A549 (cell line): ENCODE results near the gene RIIAD1. TPM values are rescaled to one million over a fixed set of nuclear protein-coding genes. Genes with fewer than 3 reads are reported as not detected.

Source experiments
- ATAC-seq, 2 experiments: fragments of 200-7000 bp in 1 of 2; fragments of >200 bp in 1 of 2; cut with Nextera tagmentation in 1 of 2; cut with Tn5 transposase in 1 of 2; 3 replicates each; pipeline versions ENCODE4 v1.8.0 to v1.9.1; 2018 to 2020; ENCODE audit warnings: mild to moderate bottlenecking in 1 of 2, moderate library complexity in 1 of 2
- CTCF ChIA-PET: fragments of 300-600 bp; sonication (Branson Sonifier 250); formaldehyde crosslinking; extraction: SDS; loops from one replicate; lab custom pipeline; 2021; ENCODE audit warnings: antibody characterized with exemption, inconsistent platforms; lab: Yijun Ruan, JAX
- POLR2A ChIA-PET: fragments of 350-600 bp; formaldehyde crosslinking; extraction: SDS; loops from one replicate; lab custom pipeline; 2021; ENCODE audit warnings: antibody characterized with exemption, inconsistent platforms; lab: Yijun Ruan, JAX
- DNase-seq, 2 experiments: peaks; one replicate each; pipeline versions ENCODE4 v3.0.0 to v3.0.0-alpha.2; 2011 to 2016; ENCODE audit warnings: low read depth in 1 of 2, low spot score in 1 of 2
- FAIRE-seq: peaks from 2 replicates; lab custom pipeline; 2011; peaks lifted over from hg19 to GRCh38; lab: Jason Lieb, UNC
- H3K27ac ChIP-seq, 2 experiments: fragments of >200 bp; sonication (Bioruptor Twin); formaldehyde crosslinking; 3 replicates each; pipeline ENCODE4 v1.5.1; 2016 to 2017
- H3K4me1 ChIP-seq: fragments of >200 bp; sonication (Bioruptor Twin); formaldehyde crosslinking; 3 replicates; pipeline ENCODE4 v1.6.1; 2016
- H3K4me2 ChIP-seq: fragments of >200 bp; sonication (Bioruptor Twin); formaldehyde crosslinking; 3 replicates; pipeline ENCODE4 v1.6.1; 2016
- H3K4me3 ChIP-seq: fragments of >200 bp; sonication (Bioruptor Twin); formaldehyde crosslinking; 3 replicates; pipeline ENCODE4 v1.5.1; 2016
- H3K9me3 ChIP-seq: fragments of >200 bp; sonication (Bioruptor Twin); formaldehyde crosslinking; 3 replicates; pipeline ENCODE4 v1.6.1; 2016
- CBX2 ChIP-seq: fragments of 200-600 bp; sonication (generic); IDR thresholded peaks from 2 replicates; pipeline ENCODE4 v1.6.1; 2016; ENCODE audit warnings: low read depth, mild to moderate bottlenecking, borderline replicate concordance
- CEBPB ChIP-seq, 2 experiments: fragments of >200 bp in 1 of 2; sonication (Bioruptor Twin) in 1 of 2; formaldehyde crosslinking in 1 of 2; IDR thresholded peaks; 2 replicates each; pipeline ENCODE4 v1.6.1; 2012 to 2016
- EHMT2 ChIP-seq: fragments of 200-600 bp; sonication (generic); IDR thresholded peaks from 2 replicates; pipeline ENCODE4 v1.6.1; 2016; ENCODE audit warnings: antibody characterized with exemption, low read depth, mild to moderate bottlenecking, moderate library complexity
- ESRRA ChIP-seq: fragments of 150-350 bp; IDR thresholded peaks from 2 replicates; pipeline ENCODE4 v1.6.1; 2014; ENCODE audit warnings: mild to moderate bottlenecking, low read length, borderline replicate concordance
- HOXB13 ChIP-seq: fragments of 250-450 bp; sonication (Bioruptor Pico); IDR thresholded peaks from 2 replicates; pipeline ENCODE4 v1.5.0; 2020; ENCODE audit warnings: low read depth, mild to moderate bottlenecking, moderate library complexity
- JUN ChIP-seq, 2 experiments: fragments of >200 bp; sonication (Bioruptor Twin); formaldehyde crosslinking; IDR thresholded peaks; 2 replicates in 1 of 2; 3 replicates in 1 of 2; pipeline ENCODE4 v1.6.1; 2016 to 2017
- KDM1A ChIP-seq: fragments of 200-600 bp; sonication (generic); IDR thresholded peaks from 2 replicates; pipeline ENCODE4 v1.6.1; 2016; ENCODE audit warnings: low read depth, mild to moderate bottlenecking
- MAFK ChIP-seq: fragments of 450-650 bp; IDR thresholded peaks from 2 replicates; pipeline ENCODE4 v1.6.1; 2014; ENCODE audit not compliant: partially characterized antibody
- MAX ChIP-seq: IDR thresholded peaks from 2 replicates; pipeline ENCODE4 v1.6.1; 2012
- NPAS2 ChIP-seq: fragments of 250-450 bp; sonication (Bioruptor Pico); IDR thresholded peaks from 2 replicates; pipeline ENCODE4 v1.8.0; 2022; ENCODE audit warnings: mild to moderate bottlenecking, moderate library complexity, borderline replicate concordance
- POLR2A ChIP-seq: IDR thresholded peaks from 2 replicates; pipeline ENCODE4 v1.6.1; 2012; ENCODE audit warnings: mild to moderate bottlenecking, low read length
- POLR2AphosphoS2 ChIP-seq: conservative IDR thresholded peaks from 2 replicates; pipeline ENCODE4 v1.6.1; 2012; ENCODE audit warnings: low read length, improper control_type of control experiment, inconsistent platforms
- RAD21 ChIP-seq, 2 experiments: fragments of >200 bp in 1 of 2; sonication (Bioruptor Twin) in 1 of 2; formaldehyde crosslinking in 1 of 2; IDR thresholded peaks in 1 of 2; conservative IDR thresholded peaks in 1 of 2; 2 replicates in 1 of 2; 3 replicates in 1 of 2; pipeline ENCODE4 v1.6.1; 2012 to 2018; ENCODE audit warnings: inconsistent platforms in 1 of 2
- SMC3 ChIP-seq: fragments of >200 bp; sonication (Bioruptor Twin); formaldehyde crosslinking; IDR thresholded peaks from 3 replicates; pipeline ENCODE4 v1.6.1; 2018; ENCODE audit warnings: inconsistent platforms
- TFCP2L1 ChIP-seq: fragments of 250-450 bp; sonication (Bioruptor Pico); IDR thresholded peaks from 2 replicates; pipeline ENCODE4 v1.5.0; 2021; ENCODE audit warnings: mild to moderate bottlenecking
- ZSCAN20 ChIP-seq: fragments of 250-450 bp; sonication (Bioruptor Pico); IDR thresholded peaks from 2 replicates; pipeline ENCODE4 v1.8.0; 2022; ENCODE audit warnings: mild to moderate bottlenecking, moderate library complexity
- WGBS: methylation state at CpG from one replicate; pipeline ENCODE4 v1.1.6; 2017; ENCODE audit errors: missing lambda C conversion rate; 5-methylcytosine and 5-hydroxymethylcytosine counted together
- polyA plus RNA-seq, 4 experiments: library from polyadenylated mRNA; depleted of rRNA in 3 of 4; stranded (reverse); fragments of >200 nt; fragmentation: RNase III in 1 of 4; extraction: RNeasy Plus Mini Kit Qiagen cat#74134 plus additional on column Dnase treatment in 1 of 4; gene quantifications; 2 replicates in 3 of 4; 3 replicates in 1 of 4; pipeline ENCODE4 v1.2.3, GENCODE V29; 2011 to 2017
- TF ChIP-seq, protein P1 (sequence below): fragments of >200 bp; sonication (Bioruptor Twin); formaldehyde crosslinking; IDR thresholded peaks from 3 replicates; pipeline ENCODE4 v1.5.1; 2016
- TF ChIP-seq, protein P2 (sequence below): fragments of 200-600 bp; sonication (generic); IDR thresholded peaks from 2 replicates; pipeline ENCODE4 v1.6.1; 2016; ENCODE audit warnings: antibody characterized with exemption, mild to moderate bottlenecking, moderate library complexity
- TF ChIP-seq, protein P3 (sequence below): fragments of 450-650 bp; IDR thresholded peaks from 2 replicates; pipeline ENCODE4 v1.6.1; 2014; ENCODE audit warnings: antibody characterized with exemption
- TF ChIP-seq, protein P4 (sequence below): IDR thresholded peaks from 2 replicates; pipeline ENCODE4 v1.6.1; 2012
- TF ChIP-seq, protein P5 (sequence below): fragments of 150-350 bp; IDR thresholded peaks from 2 replicates; pipeline ENCODE4 v1.6.1; 2014; ENCODE audit warnings: low read depth, mild to moderate bottlenecking, low read length

RIIAD1 gene
- polyA plus RNA-seq, 2 of the 4 experiments (the other 2 are of a cell fraction), result not detected

GRCh38 chr1:151721788-151722510 is 627 bp downstream of the RIIAD1 start:
- Histone ChIP-seq H3K27ac (peak overlapping the region in 1 of 2 experiments; percentile 21; a peak in 1 of 6 replicates), H3K4me1 (peaks cover 16% of the 10 kb centered on the region; the same call in 2 of the 3 replicates), H3K9me3 (no peaks in the 10 kb centered on the region), H3K4me3 (peak overlapping the region; percentile 42), H3K4me2 (peak overlapping the region; percentile 69)
- ChIA-PET POLR2A (no interaction called here), CTCF (interaction anchor here (1.1 to 6.2 kb wide), 9 partner anchors 9 to 188 kb away, joined by 3 to 42 read pairs (median 4); no protein-coding TSS in a partner anchor)
- WGBS, result 60% methylated on average over 17 of the region's 17 CpGs
- ATAC-seq (no peak), FAIRE-seq (no peak), DNase-seq (no peak)
- TF ChIP-seq MAX (no peak), CEBPB (IDR thresholded peaks at IDR 0.05) (peak; percentile 13 to 40; a peak in 1 of 4 replicates)

DNA sequence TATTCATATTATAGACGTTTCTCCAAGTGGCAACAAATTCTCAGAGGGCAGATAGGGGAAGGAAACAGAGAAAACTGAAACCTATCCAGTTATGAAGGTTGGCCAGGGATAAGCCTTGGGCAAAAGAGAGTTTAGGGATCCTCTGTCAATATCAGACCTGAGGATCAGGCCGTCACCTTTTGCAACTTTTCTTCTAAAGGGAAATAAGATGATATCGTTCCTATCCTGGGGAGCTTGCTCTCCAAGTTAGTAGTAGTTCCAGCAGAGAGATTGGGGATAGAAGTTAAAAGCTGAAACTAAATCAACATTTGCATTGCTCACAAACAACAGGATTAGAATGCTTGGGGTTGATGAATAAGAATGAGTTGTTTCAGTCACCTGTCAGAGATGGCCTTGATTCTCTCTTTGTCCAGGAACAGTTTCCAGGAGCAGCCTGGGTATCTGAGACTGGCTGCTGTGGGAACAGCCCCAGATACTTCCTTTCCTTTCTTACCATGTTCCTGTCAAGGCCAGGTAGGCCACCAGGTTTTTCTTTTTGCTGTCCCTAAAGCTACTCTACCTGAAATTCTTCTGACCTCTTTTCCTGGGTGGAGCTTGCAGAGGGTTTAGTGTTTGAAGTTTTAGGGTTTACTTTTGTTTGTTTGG is 2.5 kb downstream of the RIIAD1 start:
- Histone ChIP-seq H3K4me2 (no peak overlapping the region), H3K4me1 (peaks cover 6% of the 10 kb centered on the region; the same call in 1 of the 3 replicates), H3K4me3 (no peak overlapping the region), H3K27ac (no peak overlapping the region), H3K9me3 (no peaks in the 10 kb centered on the region)
- CTCF ChIA-PET, result interaction anchor here (0.9 to 6.2 kb wide), 2 partner anchors 11 to 13 kb away, joined by 3 to 42 read pairs; no protein-coding TSS in a partner anchor
- TF ChIP-seq NPAS2 (CRISPR knock-in tag), result no peak
- TF ChIP-seq JUN (IDR thresholded peaks at IDR 0.05), result no peak
- no peak for TF ChIP-seq EHMT2
- TF ChIP-seq, protein P1, sequence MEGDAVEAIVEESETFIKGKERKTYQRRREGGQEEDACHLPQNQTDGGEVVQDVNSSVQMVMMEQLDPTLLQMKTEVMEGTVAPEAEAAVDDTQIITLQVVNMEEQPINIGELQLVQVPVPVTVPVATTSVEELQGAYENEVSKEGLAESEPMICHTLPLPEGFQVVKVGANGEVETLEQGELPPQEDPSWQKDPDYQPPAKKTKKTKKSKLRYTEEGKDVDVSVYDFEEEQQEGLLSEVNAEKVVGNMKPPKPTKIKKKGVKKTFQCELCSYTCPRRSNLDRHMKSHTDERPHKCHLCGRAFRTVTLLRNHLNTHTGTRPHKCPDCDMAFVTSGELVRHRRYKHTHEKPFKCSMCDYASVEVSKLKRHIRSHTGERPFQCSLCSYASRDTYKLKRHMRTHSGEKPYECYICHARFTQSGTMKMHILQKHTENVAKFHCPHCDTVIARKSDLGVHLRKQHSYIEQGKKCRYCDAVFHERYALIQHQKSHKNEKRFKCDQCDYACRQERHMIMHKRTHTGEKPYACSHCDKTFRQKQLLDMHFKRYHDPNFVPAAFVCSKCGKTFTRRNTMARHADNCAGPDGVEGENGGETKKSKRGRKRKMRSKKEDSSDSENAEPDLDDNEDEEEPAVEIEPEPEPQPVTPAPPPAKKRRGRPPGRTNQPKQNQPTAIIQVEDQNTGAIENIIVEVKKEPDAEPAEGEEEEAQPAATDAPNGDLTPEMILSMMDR, result no peak
- no peak for TF ChIP-seq POLR2AphosphoS2
- no peak for TF ChIP-seq KDM1A
- TF ChIP-seq HOXB13 (CRISPR knock-in tag), result no peak
- TF ChIP-seq, protein P2, sequence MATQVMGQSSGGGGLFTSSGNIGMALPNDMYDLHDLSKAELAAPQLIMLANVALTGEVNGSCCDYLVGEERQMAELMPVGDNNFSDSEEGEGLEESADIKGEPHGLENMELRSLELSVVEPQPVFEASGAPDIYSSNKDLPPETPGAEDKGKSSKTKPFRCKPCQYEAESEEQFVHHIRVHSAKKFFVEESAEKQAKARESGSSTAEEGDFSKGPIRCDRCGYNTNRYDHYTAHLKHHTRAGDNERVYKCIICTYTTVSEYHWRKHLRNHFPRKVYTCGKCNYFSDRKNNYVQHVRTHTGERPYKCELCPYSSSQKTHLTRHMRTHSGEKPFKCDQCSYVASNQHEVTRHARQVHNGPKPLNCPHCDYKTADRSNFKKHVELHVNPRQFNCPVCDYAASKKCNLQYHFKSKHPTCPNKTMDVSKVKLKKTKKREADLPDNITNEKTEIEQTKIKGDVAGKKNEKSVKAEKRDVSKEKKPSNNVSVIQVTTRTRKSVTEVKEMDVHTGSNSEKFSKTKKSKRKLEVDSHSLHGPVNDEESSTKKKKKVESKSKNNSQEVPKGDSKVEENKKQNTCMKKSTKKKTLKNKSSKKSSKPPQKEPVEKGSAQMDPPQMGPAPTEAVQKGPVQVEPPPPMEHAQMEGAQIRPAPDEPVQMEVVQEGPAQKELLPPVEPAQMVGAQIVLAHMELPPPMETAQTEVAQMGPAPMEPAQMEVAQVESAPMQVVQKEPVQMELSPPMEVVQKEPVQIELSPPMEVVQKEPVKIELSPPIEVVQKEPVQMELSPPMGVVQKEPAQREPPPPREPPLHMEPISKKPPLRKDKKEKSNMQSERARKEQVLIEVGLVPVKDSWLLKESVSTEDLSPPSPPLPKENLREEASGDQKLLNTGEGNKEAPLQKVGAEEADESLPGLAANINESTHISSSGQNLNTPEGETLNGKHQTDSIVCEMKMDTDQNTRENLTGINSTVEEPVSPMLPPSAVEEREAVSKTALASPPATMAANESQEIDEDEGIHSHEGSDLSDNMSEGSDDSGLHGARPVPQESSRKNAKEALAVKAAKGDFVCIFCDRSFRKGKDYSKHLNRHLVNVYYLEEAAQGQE, result no peak
- TF ChIP-seq, protein P3, sequence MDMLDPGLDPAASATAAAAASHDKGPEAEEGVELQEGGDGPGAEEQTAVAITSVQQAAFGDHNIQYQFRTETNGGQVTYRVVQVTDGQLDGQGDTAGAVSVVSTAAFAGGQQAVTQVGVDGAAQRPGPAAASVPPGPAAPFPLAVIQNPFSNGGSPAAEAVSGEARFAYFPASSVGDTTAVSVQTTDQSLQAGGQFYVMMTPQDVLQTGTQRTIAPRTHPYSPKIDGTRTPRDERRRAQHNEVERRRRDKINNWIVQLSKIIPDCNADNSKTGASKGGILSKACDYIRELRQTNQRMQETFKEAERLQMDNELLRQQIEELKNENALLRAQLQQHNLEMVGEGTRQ, result no peak
- TF ChIP-seq ESRRA, result no peak
- TF ChIP-seq, protein P4, sequence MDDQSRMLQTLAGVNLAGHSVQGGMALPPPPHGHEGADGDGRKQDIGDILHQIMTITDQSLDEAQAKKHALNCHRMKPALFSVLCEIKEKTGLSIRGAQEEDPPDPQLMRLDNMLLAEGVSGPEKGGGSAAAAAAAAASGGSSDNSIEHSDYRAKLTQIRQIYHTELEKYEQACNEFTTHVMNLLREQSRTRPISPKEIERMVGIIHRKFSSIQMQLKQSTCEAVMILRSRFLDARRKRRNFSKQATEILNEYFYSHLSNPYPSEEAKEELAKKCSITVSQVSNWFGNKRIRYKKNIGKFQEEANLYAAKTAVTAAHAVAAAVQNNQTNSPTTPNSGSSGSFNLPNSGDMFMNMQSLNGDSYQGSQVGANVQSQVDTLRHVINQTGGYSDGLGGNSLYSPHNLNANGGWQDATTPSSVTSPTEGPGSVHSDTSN, result no peak
- TF ChIP-seq RAD21 (conservative IDR thresholded peaks at IDR 0.05 in 1 of 2, IDR thresholded peaks at IDR 0.05 in 1 of 2), result no peak
- TF ChIP-seq, protein P5, sequence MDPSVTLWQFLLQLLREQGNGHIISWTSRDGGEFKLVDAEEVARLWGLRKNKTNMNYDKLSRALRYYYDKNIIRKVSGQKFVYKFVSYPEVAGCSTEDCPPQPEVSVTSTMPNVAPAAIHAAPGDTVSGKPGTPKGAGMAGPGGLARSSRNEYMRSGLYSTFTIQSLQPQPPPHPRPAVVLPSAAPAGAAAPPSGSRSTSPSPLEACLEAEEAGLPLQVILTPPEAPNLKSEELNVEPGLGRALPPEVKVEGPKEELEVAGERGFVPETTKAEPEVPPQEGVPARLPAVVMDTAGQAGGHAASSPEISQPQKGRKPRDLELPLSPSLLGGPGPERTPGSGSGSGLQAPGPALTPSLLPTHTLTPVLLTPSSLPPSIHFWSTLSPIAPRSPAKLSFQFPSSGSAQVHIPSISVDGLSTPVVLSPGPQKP, result no peak
- no peak for TF ChIP-seq MAFK
- TF ChIP-seq CBX2, result no peak
- no peak for TF ChIP-seq POLR2A
- TF ChIP-seq SMC3, result no peak
- TF ChIP-seq TFCP2L1, result no peak
- no peak for TF ChIP-seq ZSCAN20 (CRISPR knock-in tag)
- DNase-seq (no peak), FAIRE-seq (no peak), ATAC-seq (no peak)
- POLR2A ChIA-PET, result interaction anchor here (0.5 kb wide), 1 partner anchor 132 kb away, joined by 3 read pairs; no protein-coding TSS in a partner anchor
- 45% methylated on average over 3 of the region's 3 CpGs for WGBS
